Subcutaneous adipose tissue (tissue), 4 donors: Measurements from ENCODE around the gene TNRC6A. TPM values are rescaled to one million over a fixed set of nuclear protein-coding genes. Genes with fewer than 3 reads are reported as not detected.

Experiments used
- CTCF ChIP-seq: fragments of 450-650 bp; IDR thresholded peaks from one replicate; pipeline ENCODE4 v1.5.1; 2016; ENCODE audit warnings: low read depth, mild to moderate bottlenecking, control low read depth, antibody characterized with exemption, moderate library complexity
- total RNA-seq, 4 donors: library from RNA; depleted of rRNA; stranded (reverse); fragments of >200 nt; gene quantifications; one replicate each; pipeline ENCODE4 v1.1.0, GENCODE V29; 2016

The TNRC6A gene
- total RNA-seq, 4 donors from 2014 or later, result 52.4 to 72.9 (median 58.1) TPM

DNA sequence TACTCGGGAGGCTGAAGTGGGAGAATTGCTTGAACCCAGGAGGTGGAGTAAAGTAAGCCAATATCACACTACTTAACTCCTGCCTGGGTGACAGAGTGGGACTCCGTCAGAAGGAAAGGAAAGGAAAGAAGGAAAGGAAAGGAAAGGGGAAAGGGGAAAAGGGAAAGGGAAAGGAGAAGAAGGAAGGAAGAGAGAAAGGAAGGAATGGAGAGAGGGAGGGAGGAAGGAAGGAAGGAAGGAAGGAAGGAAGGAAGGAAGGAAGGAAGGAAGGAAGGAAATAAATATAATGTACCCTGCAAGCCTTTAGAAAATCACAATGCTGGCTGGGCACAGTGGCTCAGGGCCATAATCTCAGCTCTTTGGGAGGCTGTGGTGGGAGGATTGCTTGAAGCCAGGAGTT is 143.6 kb downstream of the TNRC6A start:
- TF ChIP-seq CTCF, result no peak

- TF ChIP-seq CTCF, result no peak
Observed at GRCh38 chr16:24875466-24875865, 146.0 kb downstream of the TNRC6A start.

Other genes starting within 250 kb of the TNRC6A start
- 10 to 100 TPM; 37.1 to 58.4 (median 46.1) TPM for gene RBBP6, start 190.1 kb upstream of the TNRC6A start, total RNA-seq
- under 1 TPM in 2 of 4 donors, not detected in 2; 0.33 to 0.66 TPM for gene SLC5A11, start 116.3 kb downstream of the TNRC6A start, total RNA-seq